IgD-negative memory B cell (primary cell): ENCODE measurements around the gene MAPT. TPM values are rescaled to one million over a fixed set of nuclear protein-coding genes. Genes with fewer than 3 reads are reported as not detected.
A peak's percentile ranks its signal among the peaks of the same experiment; 100 is the strongest.

ENCODE experiments used
- H3K27ac Mint-ChIP-seq, 3 donors: one replicate each; pipeline ENCODE4 v1.8.0; 2020 to 2022; ENCODE audit warnings: mild to moderate bottlenecking in 3 of 3, mixed read lengths in 3 of 3, moderate library complexity in 1 of 3
- H3K27me3 Mint-ChIP-seq: one replicate; pipeline ENCODE4 v1.8.0; 2021; ENCODE audit warnings: mixed read lengths
- H3K36me3 Mint-ChIP-seq: one replicate; pipeline ENCODE4 v1.8.0; 2020; ENCODE audit warnings: mild to moderate bottlenecking, mixed read lengths
- H3K4me1 Mint-ChIP-seq, 3 donors: one replicate each; pipeline ENCODE4 v1.8.0; 2020 to 2022; ENCODE audit warnings: mixed read lengths in 3 of 3, mild to moderate bottlenecking in 1 of 3
- H3K4me3 Mint-ChIP-seq, 4 donors: one replicate each; pipeline ENCODE4 v1.8.0; 2020 to 2022; ENCODE audit warnings: mild to moderate bottlenecking in 4 of 4, mixed read lengths in 4 of 4, moderate library complexity in 3 of 4
- H3K9me3 Mint-ChIP-seq, 3 donors: one replicate each; pipeline ENCODE4 v1.8.0; 2020 to 2021; ENCODE audit warnings: mixed read lengths in 3 of 3, mild to moderate bottlenecking in 1 of 3
- polyA plus RNA-seq: library from polyadenylated mRNA; unstranded; fragments of 300-500 nt; fragmentation: Illumina TruSeq; gene quantifications from one replicate; pipeline ENCODE4 v1.2.3, GENCODE V29; 2021

Gene MAPT
- polyA plus RNA-seq, 1 donor from 2014 or later: not detected

DNA sequence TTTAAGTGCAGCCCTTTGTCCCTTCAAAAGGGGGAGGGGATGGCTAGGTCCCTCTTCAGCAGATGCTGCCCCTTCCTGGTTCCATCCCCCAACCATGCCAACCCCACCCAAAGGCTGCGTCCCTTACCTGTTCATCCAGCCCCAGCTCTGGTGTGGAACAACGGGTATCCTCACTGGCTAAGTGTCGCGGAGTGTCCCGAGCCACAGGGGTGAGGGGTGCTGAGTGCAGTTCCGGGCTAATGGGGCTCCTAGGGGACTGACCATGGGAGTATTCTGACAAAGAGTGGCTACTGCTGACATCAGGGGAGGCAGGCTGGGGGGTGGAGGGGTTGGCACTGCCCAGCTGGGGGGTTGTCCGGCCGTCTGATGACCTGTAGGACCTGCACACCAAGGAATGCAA is 137.6 kb downstream of the MAPT start:
- Mint-ChIP-seq H3K36me3 (peaks cover 11% of the 10 kb centered on the region), H3K4me3 (no peak overlapping the region)

GRCh38 chr17:46032909-46033308 is 138.6 kb downstream of the MAPT start:
- peaks cover 12% of the 10 kb centered on the region for H3K36me3 Mint-ChIP-seq
- H3K27me3 Mint-ChIP-seq: no peaks in the 10 kb centered on the region
- peaks cover 20 to 26% (median 21%) of the 10 kb centered on the region in 3 donors for H3K4me1 Mint-ChIP-seq
- H3K9me3 Mint-ChIP-seq: no peaks in the 10 kb centered on the region
- H3K4me3 Mint-ChIP-seq: no peak overlapping the region
- peak overlapping the region in 1 of 3 donors; percentile 73 for H3K27ac Mint-ChIP-seq

More for the DNA sequence above, 137.6 kb downstream of the MAPT start:
- no peaks in the 10 kb centered on the region for H3K9me3 Mint-ChIP-seq
- no peaks in the 10 kb centered on the region for H3K27me3 Mint-ChIP-seq
- H3K27ac Mint-ChIP-seq: no peak overlapping the region
- peaks cover 27 to 33% (median 31%) of the 10 kb centered on the region in 3 donors for H3K4me1 Mint-ChIP-seq

DNA sequence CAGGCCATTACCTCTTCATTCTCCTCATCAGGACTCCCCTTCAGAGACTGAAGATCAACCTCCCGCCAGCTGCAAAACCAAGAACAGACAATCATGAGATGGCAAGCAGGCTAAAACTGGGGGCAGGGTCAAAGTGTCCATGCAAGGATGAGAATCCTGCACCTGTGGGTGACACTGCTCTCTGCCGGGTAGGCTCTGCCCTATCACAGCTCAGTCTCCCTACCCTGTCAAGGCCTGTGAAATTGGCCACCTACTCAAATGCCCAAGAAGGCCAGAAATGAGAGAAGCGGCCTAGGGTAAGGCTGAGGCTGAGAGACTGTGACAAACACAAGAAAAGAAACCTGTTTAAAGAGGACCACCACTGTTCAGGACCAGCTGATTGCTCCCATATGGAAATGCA is 139.0 kb downstream of the MAPT start:
- peak overlapping the region in 1 of 3 donors; percentile 73 for H3K27ac Mint-ChIP-seq
- H3K36me3 Mint-ChIP-seq: peaks cover 15% of the 10 kb centered on the region
- H3K27me3 Mint-ChIP-seq: no peaks in the 10 kb centered on the region

GRCh38 chr17:46035112-46035818 is 140.9 kb downstream of the MAPT start:
- Mint-ChIP-seq H3K27ac (peak overlapping the region; percentile 18 to 94 (median 89)), H3K36me3 (peaks cover 14% of the 10 kb centered on the region), H3K27me3 (no peaks in the 10 kb centered on the region), H3K9me3 (no peaks in the 10 kb centered on the region), H3K4me3 (peak overlapping the region in 1 of 4 donors; percentile 65), H3K4me1 (peaks cover 7 to 10% (median 7%) of the 10 kb centered on the region in 3 donors)

More for the DNA sequence above, 139.0 kb downstream of the MAPT start:
- Mint-ChIP-seq H3K4me3 (no peak overlapping the region), H3K9me3 (no peaks in the 10 kb centered on the region), H3K4me1 (peaks cover 18 to 21% (median 18%) of the 10 kb centered on the region in 3 donors)

DNA sequence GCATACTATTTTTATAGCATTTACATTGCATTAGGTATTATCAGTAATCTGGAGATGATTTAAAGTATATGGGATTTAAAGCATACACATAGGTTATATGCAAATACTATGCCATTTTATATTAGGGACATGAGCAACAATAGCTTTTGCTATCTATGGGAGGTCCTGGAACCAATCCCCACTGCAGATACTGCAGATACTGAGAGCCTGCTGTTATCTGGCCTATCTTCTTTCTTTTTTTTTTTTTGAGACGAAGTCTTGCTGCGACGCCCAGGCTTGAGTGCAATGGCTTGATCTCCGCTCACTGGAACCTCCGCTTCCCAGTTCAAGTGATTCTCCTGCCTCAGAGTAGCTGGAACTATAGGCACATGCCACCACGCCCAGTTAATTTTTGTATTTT is 142.1 kb downstream of the MAPT start:
- Mint-ChIP-seq H3K9me3 (no peaks in the 10 kb centered on the region), H3K27me3 (no peaks in the 10 kb centered on the region), H3K4me1 (peaks cover 5 to 14% (median 7%) of the 10 kb centered on the region in 3 donors), H3K27ac (no peak overlapping the region), H3K36me3 (peaks cover 7% of the 10 kb centered on the region), H3K4me3 (no peak overlapping the region)

DNA sequence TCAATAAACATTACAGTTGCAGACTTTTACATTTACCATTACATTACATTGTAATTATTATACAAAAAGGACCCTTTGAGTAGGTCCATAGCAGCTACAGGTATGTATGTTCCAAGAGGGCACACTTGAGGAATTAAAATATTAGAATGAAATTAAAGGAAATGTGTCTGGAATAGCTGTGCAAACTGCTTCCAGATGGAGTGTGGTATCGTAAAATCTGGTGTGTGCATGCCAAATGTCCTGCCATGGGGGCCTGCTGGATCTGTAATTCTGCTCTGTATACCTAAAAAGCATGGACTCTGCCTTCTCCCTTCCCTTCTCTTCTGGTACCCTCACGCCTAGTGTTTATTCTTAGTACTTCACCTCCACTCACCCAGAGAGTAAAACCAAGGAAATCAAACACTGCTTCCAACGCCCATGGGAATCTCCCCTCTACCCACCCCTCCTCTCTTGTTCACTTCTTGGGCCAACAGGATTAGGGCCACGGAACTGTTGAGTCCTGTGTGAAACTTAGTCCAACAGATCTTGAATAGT is 143.4 kb downstream of the MAPT start:
- H3K27me3 Mint-ChIP-seq: no peaks in the 10 kb centered on the region
- no peak overlapping the region for H3K4me3 Mint-ChIP-seq
- peak overlapping the region in 2 of 3 donors; percentile 29 to 80 for H3K27ac Mint-ChIP-seq
- no peaks in the 10 kb centered on the region for H3K9me3 Mint-ChIP-seq
- peaks cover 5% of the 10 kb centered on the region for H3K36me3 Mint-ChIP-seq
- H3K4me1 Mint-ChIP-seq: peaks cover 5 to 14% (median 7%) of the 10 kb centered on the region in 3 donors

- Mint-ChIP-seq H3K27me3 (no peaks in the 10 kb centered on the region), H3K9me3 (no peaks in the 10 kb centered on the region), H3K4me3 (no peak overlapping the region), H3K27ac (peak overlapping the region in 1 of 3 donors; percentile 80), H3K4me1 (peaks cover 5 to 14% (median 7%) of the 10 kb centered on the region in 3 donors), H3K36me3 (peaks cover 5% of the 10 kb centered on the region)
Observed at GRCh38 chr17:46038414-46038813, 144.1 kb downstream of the MAPT start.

- Mint-ChIP-seq H3K36me3 (peaks cover 5% of the 10 kb centered on the region), H3K9me3 (no peaks in the 10 kb centered on the region), H3K4me3 (no peak overlapping the region), H3K27ac (no peak overlapping the region), H3K27me3 (no peaks in the 10 kb centered on the region), H3K4me1 (peaks cover 5 to 14% (median 7%) of the 10 kb centered on the region in 3 donors)
Observed at GRCh38 chr17:46038937-46039336, 144.6 kb downstream of the MAPT start.

- H3K4me1 Mint-ChIP-seq: peaks cover 7 to 8% (median 7%) of the 10 kb centered on the region in 3 donors
- peaks cover 7% of the 10 kb centered on the region for H3K36me3 Mint-ChIP-seq
- no peaks in the 10 kb centered on the region for H3K9me3 Mint-ChIP-seq
- no peaks in the 10 kb centered on the region for H3K27me3 Mint-ChIP-seq
- H3K4me3 Mint-ChIP-seq: no peak overlapping the region
- peak overlapping the region in 1 of 3 donors; percentile 80 for H3K27ac Mint-ChIP-seq
Observed at GRCh38 chr17:46039592-46040186, 145.3 kb downstream of the MAPT start.

- Mint-ChIP-seq H3K4me1 (peaks cover 2 to 6% (median 5%) of the 10 kb centered on the region in 3 donors), H3K36me3 (peaks cover 7% of the 10 kb centered on the region), H3K9me3 (no peaks in the 10 kb centered on the region), H3K27ac (peak overlapping the region in 1 of 3 donors; percentile 14), H3K27me3 (no peaks in the 10 kb centered on the region), H3K4me3 (no peak overlapping the region)
Observed at GRCh38 chr17:46042246-46042645, 147.9 kb downstream of the MAPT start.

- Mint-ChIP-seq H3K27ac (no peak overlapping the region), H3K9me3 (no peaks in the 10 kb centered on the region), H3K27me3 (no peaks in the 10 kb centered on the region), H3K36me3 (peaks cover 6% of the 10 kb centered on the region), H3K4me1 (peaks cover 2 to 6% (median 5%) of the 10 kb centered on the region in 3 donors), H3K4me3 (no peak overlapping the region)
Observed at GRCh38 chr17:46042925-46043324, 148.6 kb downstream of the MAPT start.

GRCh38 chr17:46043606-46044005 is 149.3 kb downstream of the MAPT start:
- Mint-ChIP-seq H3K9me3 (no peaks in the 10 kb centered on the region), H3K27me3 (no peaks in the 10 kb centered on the region), H3K4me3 (no peak overlapping the region), H3K4me1 (peaks cover 2 to 6% (median 2%) of the 10 kb centered on the region in 3 donors), H3K27ac (no peak overlapping the region), H3K36me3 (peaks cover 3% of the 10 kb centered on the region)

GRCh38 chr17:46044286-46044928 is 150.1 kb downstream of the MAPT start:
- Mint-ChIP-seq H3K27me3 (no peaks in the 10 kb centered on the region), H3K4me1 (peaks cover 2 to 6% (median 2%) of the 10 kb centered on the region in 3 donors), H3K9me3 (no peaks in the 10 kb centered on the region), H3K4me3 (peak overlapping the region in 1 of 4 donors; percentile 63), H3K27ac (peak overlapping the region in 2 of 3 donors; percentile 0), H3K36me3 (peaks cover 3% of the 10 kb centered on the region)

- H3K27me3 Mint-ChIP-seq: no peaks in the 10 kb centered on the region
- H3K4me3 Mint-ChIP-seq: no peak overlapping the region
- H3K4me1 Mint-ChIP-seq: peaks cover 2 to 6% (median 2%) of the 10 kb centered on the region in 3 donors
- H3K27ac Mint-ChIP-seq: peak overlapping the region in 2 of 3 donors; percentile 0
- H3K36me3 Mint-ChIP-seq: peaks cover 3% of the 10 kb centered on the region
- H3K9me3 Mint-ChIP-seq: no peaks in the 10 kb centered on the region
Observed at GRCh38 chr17:46044989-46045388, 150.6 kb downstream of the MAPT start.

- Mint-ChIP-seq H3K27ac (no peak overlapping the region), H3K27me3 (no peaks in the 10 kb centered on the region), H3K36me3 (peaks cover 2% of the 10 kb centered on the region), H3K4me3 (no peak overlapping the region), H3K9me3 (no peaks in the 10 kb centered on the region), H3K4me1 (peaks cover 1 to 2% (median 2%) of the 10 kb centered on the region in 3 donors)
Observed at GRCh38 chr17:46045639-46046038, 151.3 kb downstream of the MAPT start.
